ENCODE data around the gene ERFL. TPM values are rescaled to one million over a fixed set of nuclear protein-coding genes. Genes with fewer than 3 reads are reported as not detected.
A peak's percentile ranks its signal among the peaks of the same experiment; 100 is the strongest.

Gene ERFL
- total RNA-seq, 1 donor from 2014 or later = not detected

DNA sequence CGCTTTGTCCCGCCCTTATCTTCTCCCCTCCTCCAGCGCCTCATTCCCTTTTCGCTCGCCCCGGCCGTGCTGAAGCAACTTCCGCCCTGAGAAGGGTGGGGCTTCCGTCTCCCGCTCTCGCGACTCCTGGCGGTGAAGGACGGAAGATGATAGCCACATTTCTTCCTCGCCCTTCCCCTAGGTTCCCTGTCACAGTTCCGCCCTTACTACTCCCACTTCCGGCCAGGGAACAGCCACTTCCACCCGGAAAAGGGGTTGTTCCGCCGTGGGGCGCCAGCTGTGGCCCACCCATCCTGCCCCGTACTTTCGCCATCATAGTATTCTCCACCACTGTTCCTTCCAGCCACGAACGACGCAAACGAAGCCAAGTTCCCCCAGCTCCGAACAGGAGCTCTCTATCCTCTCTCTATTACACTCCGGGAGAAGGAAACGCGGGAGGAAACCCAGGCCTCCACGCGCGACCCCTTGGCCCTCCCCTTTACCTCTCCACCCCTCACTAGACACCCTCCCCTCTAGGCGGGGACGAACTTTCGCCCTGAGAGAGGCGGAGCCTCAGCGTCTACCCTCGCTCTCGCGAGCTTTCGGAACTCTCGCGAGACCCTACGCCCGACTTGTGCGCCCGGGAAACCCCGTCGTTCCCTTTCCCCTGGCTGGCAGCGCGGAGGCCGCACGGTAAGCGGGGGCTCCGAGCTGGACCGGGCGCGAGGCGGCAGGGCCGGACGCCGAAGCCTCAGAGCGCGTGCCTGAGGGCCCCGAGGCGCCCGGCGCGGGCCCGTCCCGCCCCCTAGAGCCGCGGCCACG lies 68.4 kb downstream of the ERFL start, which contains the start of gene RPS19:
Gene RPS19 (plus strand): TSS at position 638 of the 801 bp plus-strand sequence. CDS start 520 bp downstream, outside the sequence.
- DNase-seq (ENCODE audit: low read depth in 2 of 2) = peak; percentile 97 to 98

DNA sequence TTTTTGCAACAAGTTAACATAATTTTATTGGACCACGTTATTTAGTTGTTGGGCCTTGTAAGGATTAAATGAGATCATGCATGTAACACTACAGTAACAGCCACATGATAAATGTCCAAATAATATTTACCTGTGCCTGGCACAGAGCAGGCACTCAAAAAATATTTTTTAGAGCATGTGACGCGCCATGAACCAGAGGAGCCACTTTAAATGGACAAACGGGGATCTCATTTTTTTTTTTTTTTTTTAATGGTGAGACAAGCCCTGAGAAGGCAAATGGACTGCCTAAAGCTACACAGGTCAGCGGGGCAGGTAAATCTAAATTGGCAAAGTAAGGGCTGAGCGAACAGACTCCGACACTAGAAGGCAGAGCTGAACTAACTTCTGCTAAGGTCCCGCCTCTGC lies 69.0 kb downstream of the ERFL start:
- no peak for DNase-seq (ENCODE audit: low read depth in 2 of 2)

Other genes with a start within 250 kb of the ERFL start
- gene CEACAM7, start 240.2 kb downstream of the ERFL start, total RNA-seq = 0.39 and 3.9 TPM in 2 replicates
- not detected in 2 replicates for gene CEACAM5, start 219.8 kb downstream of the ERFL start, total RNA-seq
- not detected in 2 replicates for gene CEACAM6, start 172.9 kb downstream of the ERFL start, total RNA-seq
- not detected in 2 replicates for gene CEACAM3, start 131.9 kb downstream of the ERFL start, total RNA-seq
- gene LYPD4, start 83.8 kb downstream of the ERFL start, total RNA-seq = not detected in 2 replicates
- not detected in 2 replicates for gene DMRTC2, start 83.4 kb downstream of the ERFL start, total RNA-seq
- 398 and 471 TPM in 2 replicates for gene RPS19, start 68.2 kb downstream of the ERFL start, total RNA-seq
- gene CD79A, start 51.2 kb downstream of the ERFL start, total RNA-seq = 0.13 and 0.25 TPM in 2 replicates
- 27.9 and 35.0 TPM in 2 replicates for gene ARHGEF1, start 45.3 kb downstream of the ERFL start, total RNA-seq
- gene RABAC1, start 30.9 kb upstream of the ERFL start, total RNA-seq = 104 and 137 TPM in 2 replicates
- under 0.01 TPM in 1 of 2 replicates, not detected in the other for gene ATP1A3, start 65.8 kb upstream of the ERFL start, total RNA-seq
- gene GRIK5, start 141.8 kb upstream of the ERFL start, total RNA-seq = under 0.01 TPM in 1 of 2 replicates, not detected in the other
- gene ZNF574, start 147.7 kb upstream of the ERFL start, total RNA-seq = 8.0 and 13.4 TPM in 2 replicates
- 0.26 and 1.0 TPM in 2 replicates for gene POU2F2, start 204.0 kb upstream of the ERFL start, total RNA-seq